Thyroid gland (tissue), 4 donors: Measurements from ENCODE around the gene NFATC2.

Experiments
- CTCF ChIP-seq, 6 experiments: fragments of 200-600 bp in 3 of 6; fragments of 450-650 bp in 3 of 6; sonication (generic) in 3 of 6; IDR thresholded peaks; one replicate each; pipeline ENCODE4 v1.5.1; 2016 to 2019; ENCODE audit warnings: antibody characterized with exemption in 6 of 6, mild to moderate bottlenecking in 2 of 6, inconsistent platforms in 1 of 6, moderate library complexity in 1 of 6
- POLR2A ChIP-seq, 2 donors: fragments of 450-650 bp; IDR thresholded peaks; one replicate each; pipeline ENCODE4 v1.6.1; 2017; ENCODE audit warnings: antibody characterized with exemption in 2 of 2, mild to moderate bottlenecking in 2 of 2, moderate library complexity in 1 of 2

GRCh38 chr20:51532577-51533191, 9.8 kb downstream of the NFATC2 start:
- TF ChIP-seq POLR2A (IDR thresholded peaks at IDR 0.05), result no peak
- no peak for TF ChIP-seq CTCF (IDR thresholded peaks at IDR 0.05)
